Thyroid gland (tissue), 4 donors: Measurements from ENCODE around the gene PAK6.

Experiments
- POLR2A ChIP-seq, 2 donors: fragments of 450-650 bp; IDR thresholded peaks; one replicate each; pipeline ENCODE4 v1.6.1; 2017; ENCODE audit warnings: antibody characterized with exemption in 2 of 2, mild to moderate bottlenecking in 2 of 2, moderate library complexity in 1 of 2
- TF ChIP-seq, protein P1 (sequence below), 6 experiments: fragments of 200-600 bp in 3 of 6; fragments of 450-650 bp in 3 of 6; sonication (generic) in 3 of 6; IDR thresholded peaks; one replicate each; pipeline ENCODE4 v1.5.1; 2016 to 2019; ENCODE audit warnings: antibody characterized with exemption in 6 of 6, mild to moderate bottlenecking in 2 of 6, inconsistent platforms in 1 of 6, moderate library complexity in 1 of 6

DNA sequence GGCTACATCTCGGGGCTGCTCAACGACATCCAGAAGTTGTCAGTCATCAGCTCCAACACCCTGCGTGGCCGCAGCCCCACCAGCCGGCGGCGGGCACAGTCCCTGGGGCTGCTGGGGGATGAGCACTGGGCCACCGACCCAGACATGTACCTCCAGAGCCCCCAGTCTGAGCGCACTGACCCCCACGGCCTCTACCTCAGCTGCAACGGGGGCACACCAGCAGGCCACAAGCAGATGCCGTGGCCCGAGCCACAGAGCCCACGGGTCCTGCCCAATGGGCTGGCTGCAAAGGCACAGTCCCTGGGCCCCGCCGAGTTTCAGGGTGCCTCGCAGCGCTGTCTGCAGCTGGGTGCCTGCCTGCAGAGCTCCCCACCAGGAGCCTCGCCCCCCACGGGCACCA lies 27.0 kb downstream of the PAK6 start:
- TF ChIP-seq, protein P1, sequence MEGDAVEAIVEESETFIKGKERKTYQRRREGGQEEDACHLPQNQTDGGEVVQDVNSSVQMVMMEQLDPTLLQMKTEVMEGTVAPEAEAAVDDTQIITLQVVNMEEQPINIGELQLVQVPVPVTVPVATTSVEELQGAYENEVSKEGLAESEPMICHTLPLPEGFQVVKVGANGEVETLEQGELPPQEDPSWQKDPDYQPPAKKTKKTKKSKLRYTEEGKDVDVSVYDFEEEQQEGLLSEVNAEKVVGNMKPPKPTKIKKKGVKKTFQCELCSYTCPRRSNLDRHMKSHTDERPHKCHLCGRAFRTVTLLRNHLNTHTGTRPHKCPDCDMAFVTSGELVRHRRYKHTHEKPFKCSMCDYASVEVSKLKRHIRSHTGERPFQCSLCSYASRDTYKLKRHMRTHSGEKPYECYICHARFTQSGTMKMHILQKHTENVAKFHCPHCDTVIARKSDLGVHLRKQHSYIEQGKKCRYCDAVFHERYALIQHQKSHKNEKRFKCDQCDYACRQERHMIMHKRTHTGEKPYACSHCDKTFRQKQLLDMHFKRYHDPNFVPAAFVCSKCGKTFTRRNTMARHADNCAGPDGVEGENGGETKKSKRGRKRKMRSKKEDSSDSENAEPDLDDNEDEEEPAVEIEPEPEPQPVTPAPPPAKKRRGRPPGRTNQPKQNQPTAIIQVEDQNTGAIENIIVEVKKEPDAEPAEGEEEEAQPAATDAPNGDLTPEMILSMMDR (IDR thresholded peaks at IDR 0.05), result no peak
- no peak for TF ChIP-seq POLR2A (IDR thresholded peaks at IDR 0.05)
